ENCODE data around the gene LAMA4.

Gene LAMA4

GRCh38 chr6:112221561-112221960 is 32.8 kb downstream of the LAMA4 start:
- Histone ChIP-seq H3K9ac (ENCODE audit: low read depth, low read length) (no peak overlapping the region), H3K4me1 (ENCODE audit: insufficient read depth, low read length) (peaks cover 27% of the 10 kb centered on the region), H3K9me3 (ENCODE audit: control insufficient read depth, insufficient read depth, low read length) (no peaks in the 10 kb centered on the region), H3K36me3 (ENCODE audit: insufficient read depth, low read length) (no peaks in the 10 kb centered on the region)

GRCh38 chr6:112218563-112218962 is 35.8 kb downstream of the LAMA4 start:
- no peaks in the 10 kb centered on the region for H3K9me3 ChIP-seq (ENCODE audit: control insufficient read depth, insufficient read depth, low read length)
- H3K36me3 ChIP-seq (ENCODE audit: insufficient read depth, low read length): no peaks in the 10 kb centered on the region
- no peak overlapping the region for H3K9ac ChIP-seq (ENCODE audit: low read depth, low read length)
- peaks cover 40% of the 10 kb centered on the region for H3K4me1 ChIP-seq (ENCODE audit: insufficient read depth, low read length)

- H3K9me3 ChIP-seq (ENCODE audit: control insufficient read depth, insufficient read depth, low read length): no peaks in the 10 kb centered on the region
- H3K4me1 ChIP-seq (ENCODE audit: insufficient read depth, low read length): peaks cover 38% of the 10 kb centered on the region
- no peaks in the 10 kb centered on the region for H3K36me3 ChIP-seq (ENCODE audit: insufficient read depth, low read length)
- H3K9ac ChIP-seq (ENCODE audit: low read depth, low read length): no peak overlapping the region
These were observed 37.5 kb downstream of the LAMA4 start for GRCh38 chr6:112216662-112217551.

- Histone ChIP-seq H3K9ac (ENCODE audit: low read depth, low read length) (no peak overlapping the region), H3K9me3 (ENCODE audit: control insufficient read depth, insufficient read depth, low read length) (no peaks in the 10 kb centered on the region), H3K36me3 (ENCODE audit: insufficient read depth, low read length) (no peaks in the 10 kb centered on the region), H3K4me1 (ENCODE audit: insufficient read depth, low read length) (peaks cover 37% of the 10 kb centered on the region)
These were observed 38.7 kb downstream of the LAMA4 start for GRCh38 chr6:112215488-112216284.

GRCh38 chr6:112214739-112215269 is 39.6 kb downstream of the LAMA4 start:
- peaks cover 37% of the 10 kb centered on the region for H3K4me1 ChIP-seq (ENCODE audit: insufficient read depth, low read length)

GRCh38 chr6:112210852-112211251 is 43.5 kb downstream of the LAMA4 start:
- Histone ChIP-seq H3K4me1 (ENCODE audit: insufficient read depth, low read length) (peaks cover 18% of the 10 kb centered on the region), H3K9ac (ENCODE audit: low read depth, low read length) (no peak overlapping the region), H3K36me3 (ENCODE audit: insufficient read depth, low read length) (no peaks in the 10 kb centered on the region), H3K9me3 (ENCODE audit: control insufficient read depth, insufficient read depth, low read length) (no peaks in the 10 kb centered on the region)

More at GRCh38 chr6:112214739-112215269, 39.6 kb downstream of the LAMA4 start:
- Histone ChIP-seq H3K9me3 (ENCODE audit: control insufficient read depth, insufficient read depth, low read length) (no peaks in the 10 kb centered on the region), H3K9ac (ENCODE audit: low read depth, low read length) (no peak overlapping the region), H3K36me3 (ENCODE audit: insufficient read depth, low read length) (no peaks in the 10 kb centered on the region)

- Histone ChIP-seq H3K4me1 (ENCODE audit: insufficient read depth, low read length) (peaks cover 16% of the 10 kb centered on the region), H3K36me3 (ENCODE audit: insufficient read depth, low read length) (no peaks in the 10 kb centered on the region), H3K9ac (ENCODE audit: low read depth, low read length) (no peak overlapping the region), H3K9me3 (ENCODE audit: control insufficient read depth, insufficient read depth, low read length) (no peaks in the 10 kb centered on the region)
These were observed 45.2 kb downstream of the LAMA4 start for GRCh38 chr6:112209131-112209530.

- Histone ChIP-seq H3K9ac (ENCODE audit: low read depth, low read length) (no peak overlapping the region), H3K9me3 (ENCODE audit: control insufficient read depth, insufficient read depth, low read length) (no peaks in the 10 kb centered on the region), H3K4me1 (ENCODE audit: insufficient read depth, low read length) (peaks cover 30% of the 10 kb centered on the region), H3K36me3 (ENCODE audit: insufficient read depth, low read length) (no peaks in the 10 kb centered on the region)
These were observed 46.6 kb downstream of the LAMA4 start for GRCh38 chr6:112207776-112208175.

GRCh38 chr6:112207131-112207530 is 47.2 kb downstream of the LAMA4 start:
- H3K4me1 ChIP-seq (ENCODE audit: insufficient read depth, low read length): peaks cover 31% of the 10 kb centered on the region
- H3K9ac ChIP-seq (ENCODE audit: low read depth, low read length): no peak overlapping the region
- no peaks in the 10 kb centered on the region for H3K36me3 ChIP-seq (ENCODE audit: insufficient read depth, low read length)
- no peaks in the 10 kb centered on the region for H3K9me3 ChIP-seq (ENCODE audit: control insufficient read depth, insufficient read depth, low read length)

GRCh38 chr6:112206110-112206458 is 48.3 kb downstream of the LAMA4 start:
- Histone ChIP-seq H3K9ac (ENCODE audit: low read depth, low read length) (no peak overlapping the region), H3K4me1 (ENCODE audit: insufficient read depth, low read length) (peaks cover 31% of the 10 kb centered on the region)

GRCh38 chr6:112205427-112206109 is 48.8 kb downstream of the LAMA4 start:
- H3K36me3 ChIP-seq (ENCODE audit: insufficient read depth, low read length): no peaks in the 10 kb centered on the region
- no peak overlapping the region for H3K9ac ChIP-seq (ENCODE audit: low read depth, low read length)
- H3K9me3 ChIP-seq (ENCODE audit: control insufficient read depth, insufficient read depth, low read length): no peaks in the 10 kb centered on the region
- H3K4me1 ChIP-seq (ENCODE audit: insufficient read depth, low read length): peaks cover 31% of the 10 kb centered on the region

More at GRCh38 chr6:112206110-112206458, 48.3 kb downstream of the LAMA4 start:
- Histone ChIP-seq H3K36me3 (ENCODE audit: insufficient read depth, low read length) (no peaks in the 10 kb centered on the region), H3K9me3 (ENCODE audit: control insufficient read depth, insufficient read depth, low read length) (no peaks in the 10 kb centered on the region)

GRCh38 chr6:112204350-112204706 is 50.0 kb downstream of the LAMA4 start:
- Histone ChIP-seq H3K9ac (ENCODE audit: low read depth, low read length) (no peak overlapping the region), H3K4me1 (ENCODE audit: insufficient read depth, low read length) (peaks cover 38% of the 10 kb centered on the region), H3K36me3 (ENCODE audit: insufficient read depth, low read length) (no peaks in the 10 kb centered on the region), H3K9me3 (ENCODE audit: control insufficient read depth, insufficient read depth, low read length) (no peaks in the 10 kb centered on the region)

- Histone ChIP-seq H3K4me1 (ENCODE audit: insufficient read depth, low read length) (peaks cover 39% of the 10 kb centered on the region), H3K9ac (ENCODE audit: low read depth, low read length) (no peak overlapping the region), H3K9me3 (ENCODE audit: control insufficient read depth, insufficient read depth, low read length) (no peaks in the 10 kb centered on the region), H3K36me3 (ENCODE audit: insufficient read depth, low read length) (no peaks in the 10 kb centered on the region)
These were observed 50.6 kb downstream of the LAMA4 start for GRCh38 chr6:112203577-112204349.

Data from ES-I3 (cell line).